Smooth muscle cell (in vitro differentiated cells): Measurements from ENCODE around the gene FILIP1L. TPM values are rescaled to one million over a fixed set of nuclear protein-coding genes. Genes with fewer than 3 reads are reported as not detected.

Source experiments
- DNase-seq: peaks from one replicate; lab custom pipeline; 2025; ENCODE audit not compliant: unreplicated experiment; lab: John Stamatoyannopoulos, UW
- H2AFZ ChIP-seq: fragments of 200-600 bp; sonication (generic); 2 replicates; pipeline ENCODE4 v1.6.0; 2016; ENCODE audit warnings: antibody characterized with exemption, low read depth, mild to moderate bottlenecking
- H3F3A ChIP-seq: fragments of 200-600 bp; sonication (generic); 2 replicates; pipeline ENCODE4 v1.6.0; 2017; ENCODE audit warnings: antibody characterized with exemption, low read depth
- H3K27ac ChIP-seq: fragments of 200-600 bp; sonication (generic); 2 replicates; pipeline ENCODE4 v1.5.1; 2016; ENCODE audit warnings: low read depth, mild to moderate bottlenecking
- H3K27me3 ChIP-seq: fragments of 200-600 bp; sonication (generic); 2 replicates; pipeline ENCODE4 v1.6.1; 2016; ENCODE audit warnings: low read depth, mild to moderate bottlenecking
- H3K36me3 ChIP-seq: fragments of 200-600 bp; sonication (generic); 2 replicates; pipeline ENCODE4 v1.5.1; 2016; ENCODE audit warnings: low read depth
- H3K4me1 ChIP-seq: fragments of 200-600 bp; sonication (generic); 2 replicates; pipeline ENCODE4 v1.5.1; 2016; ENCODE audit warnings: low read depth
- H3K4me2 ChIP-seq: fragments of 200-600 bp; sonication (generic); 2 replicates; pipeline ENCODE4 v1.6.0; 2016; ENCODE audit warnings: mild to moderate bottlenecking
- H3K4me3 ChIP-seq: fragments of 200-600 bp; sonication (generic); 2 replicates; pipeline ENCODE4 v1.5.1; 2016; ENCODE audit warnings: mild to moderate bottlenecking
- H3K79me2 ChIP-seq: fragments of 200-600 bp; sonication (generic); 2 replicates; pipeline ENCODE4 v1.6.0; 2016; ENCODE audit warnings: low read depth, mild to moderate bottlenecking
- H3K9ac ChIP-seq: fragments of 200-600 bp; sonication (generic); 2 replicates; pipeline ENCODE4 v1.6.0; 2016; ENCODE audit warnings: low read depth
- H3K9me3 ChIP-seq: fragments of 200-600 bp; sonication (generic); replicated peaks from 2 replicates; pipeline ENCODE4 v1.5.1; 2016; ENCODE audit warnings: low read depth
- H4K20me1 ChIP-seq: fragments of 200-600 bp; sonication (generic); 2 replicates; pipeline ENCODE4 v1.6.0; 2016; ENCODE audit warnings: low read depth
- CTCF ChIP-seq: fragments of 200-600 bp; sonication (generic); IDR thresholded peaks from 2 replicates; pipeline ENCODE4 v1.5.1; 2017; ENCODE audit warnings: borderline replicate concordance, mild to moderate bottlenecking, antibody characterized with exemption; ENCODE audit not compliant: insufficient read depth, poor library complexity, severe bottlenecking
- WGBS: methylation state at CpG from one replicate; pipeline ENCODE4 v1.1.7; 2016; ENCODE audit warnings: low lambda C conversion rate; 5-methylcytosine and 5-hydroxymethylcytosine counted together
- polyA plus RNA-seq: library from polyadenylated mRNA; unstranded; fragments of >200 nt; fragmentation: Nextera tagmentation; extraction: Ambion mirVana; gene quantifications from 2 replicates; pipeline ENCODE4 v1.2.1, GENCODE V29; 2016
- total RNA-seq: library from RNA; depleted of rRNA; stranded (reverse); fragments of >200 nt; gene quantifications from 2 replicates; pipeline ENCODE4 v1.2.3, GENCODE V29; 2014

FILIP1L gene
- total and polyA plus RNA-seq, 2 experiments from 2014 or later = 56.2 to 104 TPM

DNA sequence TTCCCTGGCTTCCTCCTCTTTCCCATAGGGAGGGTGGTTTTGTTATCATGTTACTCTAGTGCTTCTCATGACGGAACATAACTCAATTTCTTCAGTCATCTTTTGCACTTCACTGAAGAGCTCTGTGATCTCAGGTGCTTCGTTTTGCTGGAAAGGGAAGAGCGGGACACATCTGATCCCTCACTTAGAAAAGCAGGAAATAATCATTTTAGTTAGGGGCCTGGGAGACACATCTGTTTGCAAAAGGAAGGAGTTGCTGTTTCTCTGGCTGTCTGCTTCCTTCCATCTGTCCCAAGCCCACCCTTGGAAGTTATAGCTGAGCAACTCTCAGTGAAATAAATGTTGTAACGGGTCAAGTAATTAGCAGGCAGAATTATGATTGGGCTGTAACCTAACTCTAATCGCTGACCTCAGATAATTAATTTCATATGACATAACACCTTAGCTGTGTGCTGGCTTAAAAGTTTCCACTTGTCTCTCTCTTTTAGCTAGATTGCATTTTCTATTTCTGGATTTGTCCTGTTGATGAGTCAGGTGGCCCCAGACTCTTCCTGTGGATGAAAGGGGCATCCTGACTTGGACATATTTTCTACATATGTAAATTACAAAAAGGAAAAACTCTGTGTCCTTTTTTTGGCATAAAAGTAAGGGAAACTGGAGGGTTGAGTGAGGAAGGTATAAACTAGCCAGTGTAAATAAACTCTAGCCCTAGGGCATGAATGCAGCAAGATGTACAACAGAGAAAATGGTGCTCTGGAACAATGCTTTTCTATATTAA lies 11.0 kb upstream of the FILIP1L start:
- DNase-seq = no peak

GRCh38 chr3:100124201-100124761 lies 10.0 kb upstream of the FILIP1L start:
- Histone ChIP-seq H3K4me3 (no peak overlapping the region), H3K4me2 (no peak overlapping the region), H3K9me3 (no peaks in the 10 kb centered on the region), H3K4me1 (no peaks in the 10 kb centered on the region), H3K79me2 (no peaks in the 10 kb centered on the region), H3K9ac (no peak overlapping the region), H3K36me3 (no peaks in the 10 kb centered on the region), H3K27ac (no peak overlapping the region), H3K27me3 (no peaks in the 10 kb centered on the region), H3F3A (peaks cover 3% of the 10 kb centered on the region), H4K20me1 (no peaks in the 10 kb centered on the region), H2AFZ (no peak overlapping the region)
- no peak for DNase-seq
- TF ChIP-seq CTCF = no peak
- 96% methylated on average over 5 of the region's 5 CpGs for WGBS

More for the DNA sequence above, 11.0 kb upstream of the FILIP1L start:
- Histone ChIP-seq H3K4me3 (no peak overlapping the region), H3K9ac (no peak overlapping the region), H3K79me2 (no peaks in the 10 kb centered on the region), H3F3A (peaks cover 3% of the 10 kb centered on the region), H3K27ac (no peak overlapping the region), H3K4me1 (no peaks in the 10 kb centered on the region), H3K36me3 (no peaks in the 10 kb centered on the region), H3K27me3 (no peaks in the 10 kb centered on the region), H2AFZ (no peak overlapping the region), H4K20me1 (no peaks in the 10 kb centered on the region), H3K9me3 (no peaks in the 10 kb centered on the region), H3K4me2 (no peak overlapping the region)
- WGBS = 94% methylated on average over 5 of the region's 5 CpGs
- TF ChIP-seq CTCF = no peak

DNA sequence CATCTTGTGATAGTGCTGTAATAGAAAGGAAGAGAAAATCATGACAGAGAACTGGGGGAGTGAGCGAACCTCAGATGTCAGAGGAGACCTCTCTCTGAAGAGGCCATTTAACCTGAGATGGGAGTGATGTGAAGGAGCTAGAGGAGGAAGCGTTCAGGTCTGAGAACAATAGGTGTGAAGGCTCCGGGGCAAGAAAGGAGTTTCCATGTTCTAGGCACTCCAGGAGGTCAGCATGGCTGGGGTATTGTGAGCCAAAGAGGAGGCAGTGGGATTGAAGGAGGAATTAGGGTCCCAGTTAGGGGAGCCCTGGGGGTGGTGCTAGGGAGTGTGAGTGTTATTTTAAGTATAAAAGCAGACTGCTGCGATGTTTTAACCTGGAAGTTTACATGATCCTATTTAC lies 8.8 kb upstream of the FILIP1L start:
- 84% methylated on average over 4 of the region's 4 CpGs for WGBS
- no peak overlapping the region for H3K4me2 ChIP-seq
- H2AFZ ChIP-seq = no peak overlapping the region

More for the DNA sequence above, 8.8 kb upstream of the FILIP1L start:
- no peaks in the 10 kb centered on the region for H3K27me3 ChIP-seq
- no peaks in the 10 kb centered on the region for H3K36me3 ChIP-seq
- no peak for TF ChIP-seq CTCF
- H3K27ac ChIP-seq = no peak overlapping the region
- peaks cover 3% of the 10 kb centered on the region for H3F3A ChIP-seq
- H3K9me3 ChIP-seq = no peaks in the 10 kb centered on the region
- no peaks in the 10 kb centered on the region for H4K20me1 ChIP-seq
- no peak overlapping the region for H3K9ac ChIP-seq
- no peak overlapping the region for H3K4me3 ChIP-seq
- no peaks in the 10 kb centered on the region for H3K79me2 ChIP-seq
- DNase-seq = no peak
- H3K4me1 ChIP-seq = no peaks in the 10 kb centered on the region
